Inflammatory macrophage (primary cell): Measurements from ENCODE around the gene SCFD2.
"Not testable (repeated sequence)": the region's sequence is repeated elsewhere in the genome, so short reads cannot be mapped to it uniquely, and the experiment has no call there.

Experiments
- DNase-seq, 2 donors: peaks; one replicate each; pipeline ENCODE4 v3.0.0-alpha.2; 2020 to 2022

Gene SCFD2

GRCh38 chr4:53185869-53186585, 179.8 kb downstream of the SCFD2 start:
- DNase-seq = no peak

- no peak for DNase-seq
Observed at GRCh38 chr4:53183754-53184153, 182.1 kb downstream of the SCFD2 start.

GRCh38 chr4:53177751-53178150, 188.1 kb downstream of the SCFD2 start:
- DNase-seq = not testable (repeated sequence)

GRCh38 chr4:53175640-53176039, 190.2 kb downstream of the SCFD2 start:
- no peak for DNase-seq

- DNase-seq = no peak
Observed at GRCh38 chr4:53174823-53175222, 191.0 kb downstream of the SCFD2 start.

- DNase-seq = no peak
Observed at GRCh38 chr4:53173576-53173975, 192.3 kb downstream of the SCFD2 start.

GRCh38 chr4:53171797-53172196, 194.1 kb downstream of the SCFD2 start:
- DNase-seq = no peak

- DNase-seq = no peak
Observed at GRCh38 chr4:53169695-53170617, 195.9 kb downstream of the SCFD2 start.

GRCh38 chr4:53168228-53168627, 197.6 kb downstream of the SCFD2 start:
- no peak for DNase-seq

- DNase-seq = no peak
Observed at GRCh38 chr4:53162969-53163368, 202.9 kb downstream of the SCFD2 start.

GRCh38 chr4:53161787-53162433, 204.0 kb downstream of the SCFD2 start:
- no peak for DNase-seq

GRCh38 chr4:53161051-53161786, 204.6 kb downstream of the SCFD2 start:
- DNase-seq = no peak

- no peak for DNase-seq
Observed at GRCh38 chr4:53156896-53157295, 209.0 kb downstream of the SCFD2 start.

GRCh38 chr4:53152467-53152866, 213.4 kb downstream of the SCFD2 start:
- DNase-seq = no peak

- DNase-seq = no peak
Observed at GRCh38 chr4:53151489-53151788, 214.4 kb downstream of the SCFD2 start.

- peak in 1 of 2 donors; percentile 19 for DNase-seq
Observed at GRCh38 chr4:53150631-53151488, 215.0 kb downstream of the SCFD2 start.

- DNase-seq = no peak
Observed at GRCh38 chr4:53147711-53148110, 218.2 kb downstream of the SCFD2 start.

GRCh38 chr4:53147197-53147596, 218.7 kb downstream of the SCFD2 start:
- DNase-seq = peak in 1 of 2 donors; percentile 2

- DNase-seq = no peak
Observed at GRCh38 chr4:53141308-53141707, 224.6 kb downstream of the SCFD2 start.

- not testable (repeated sequence) for DNase-seq
Observed at GRCh38 chr4:53139256-53139655, 226.6 kb downstream of the SCFD2 start.

- no peak for DNase-seq
Observed at GRCh38 chr4:53137468-53137867, 228.4 kb downstream of the SCFD2 start.

- no peak for DNase-seq
Observed at GRCh38 chr4:53136954-53137353, 228.9 kb downstream of the SCFD2 start.
